ENCODE measurements around the gene VCL.
"Not testable (repeated sequence)": the region's sequence is repeated elsewhere in the genome, so short reads cannot be mapped to it uniquely, and the experiment has no call there.

VCL gene

GRCh38 chr10:74011017-74011416 is 13.1 kb downstream of the VCL start:
- no peak for DNase-seq

GRCh38 chr10:74011770-74012169 is 13.9 kb downstream of the VCL start:
- no peak for DNase-seq

GRCh38 chr10:74012480-74012879 is 14.6 kb downstream of the VCL start:
- DNase-seq = no peak

- no peak for DNase-seq
Observed at GRCh38 chr10:74013004-74013403, 15.1 kb downstream of the VCL start.

GRCh38 chr10:74014574-74014973 is 16.7 kb downstream of the VCL start:
- not testable (repeated sequence) for DNase-seq

GRCh38 chr10:74018241-74018640 is 20.3 kb downstream of the VCL start:
- no peak for DNase-seq

DNA sequence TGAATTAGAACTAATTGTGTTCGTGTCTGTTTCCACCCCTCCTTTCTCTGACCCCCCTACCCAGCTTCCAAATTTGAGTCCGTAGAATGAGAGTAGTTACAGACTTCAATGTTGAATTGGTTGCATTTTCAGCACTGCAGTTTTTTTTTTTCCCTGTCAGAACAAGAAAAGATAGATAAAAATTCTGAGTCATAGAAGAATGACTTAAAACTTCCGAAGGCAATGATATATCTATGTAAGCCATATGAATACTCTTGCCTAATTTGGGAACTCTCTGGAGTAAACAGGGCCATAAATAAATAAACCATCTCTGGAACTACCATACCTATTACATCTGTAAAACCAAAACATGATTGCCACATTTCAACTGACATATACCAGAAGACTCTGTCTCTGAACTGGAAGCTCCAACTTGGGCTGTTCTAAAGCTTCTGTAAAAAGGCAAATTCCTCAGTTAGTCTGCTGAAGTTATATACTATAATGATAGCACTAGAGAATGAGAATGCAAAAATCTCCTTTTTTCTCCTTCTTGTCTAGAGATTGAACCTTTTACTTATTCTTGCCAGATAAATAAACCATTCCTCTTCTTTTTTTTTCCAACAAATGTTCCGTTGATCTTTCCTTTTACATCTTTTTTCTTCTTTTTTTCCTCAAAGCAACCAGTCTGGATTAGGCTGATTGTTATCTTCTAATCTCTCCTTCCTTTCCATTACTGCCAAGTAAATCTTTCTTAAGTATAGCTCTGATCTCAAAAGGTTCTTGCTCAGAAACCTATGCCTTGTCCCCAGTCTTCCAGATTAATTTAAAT is 23.5 kb downstream of the VCL start:
- DNase-seq = no peak

GRCh38 chr10:74022926-74023629 is 25.2 kb downstream of the VCL start:
- DNase-seq = no peak

DNA sequence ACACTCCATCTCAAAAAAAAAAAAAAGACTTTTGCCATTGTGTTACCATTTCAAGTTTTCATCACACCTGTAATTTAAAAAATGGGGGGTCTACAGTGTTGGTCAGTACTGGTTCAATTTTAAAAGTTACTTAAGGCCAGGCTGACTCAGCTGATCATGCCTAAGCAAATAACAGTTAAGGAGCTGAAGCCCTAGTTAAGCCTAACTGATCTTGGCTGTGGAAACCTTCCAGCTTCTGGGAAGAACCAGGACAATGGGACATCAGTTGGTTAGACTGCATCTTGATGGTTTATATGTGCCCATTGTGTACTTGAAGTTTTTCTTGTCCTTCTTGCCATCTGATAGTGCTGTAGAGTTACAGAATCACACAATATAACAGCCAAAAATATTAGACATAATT is 26.7 kb downstream of the VCL start:
- DNase-seq = no peak

GRCh38 chr10:74025380-74025978 is 27.6 kb downstream of the VCL start:
- DNase-seq = no peak

GRCh38 chr10:74026428-74027015 is 28.6 kb downstream of the VCL start:
- DNase-seq = no peak

DNA sequence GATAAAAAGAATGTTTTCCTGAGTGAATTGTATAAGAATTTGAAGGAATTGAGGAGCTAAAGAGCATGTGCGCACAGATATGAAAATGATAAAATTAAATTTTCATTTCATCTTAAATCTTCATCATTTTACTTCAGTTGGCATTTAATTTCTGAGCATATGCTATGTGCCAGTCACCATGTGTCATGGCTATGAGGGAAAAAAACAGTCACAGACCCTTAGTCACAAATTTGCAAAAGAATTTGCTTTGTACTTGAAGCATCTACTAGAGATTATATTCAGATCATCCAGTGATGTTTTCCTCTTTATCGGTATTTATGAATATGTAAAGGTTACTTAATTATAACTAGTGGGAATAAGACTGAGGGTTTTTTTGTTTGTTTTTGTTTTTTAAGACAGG is 29.8 kb downstream of the VCL start:
- no peak for DNase-seq

- no peak for DNase-seq
Observed at GRCh38 chr10:74029943-74030342, 32.0 kb downstream of the VCL start.

DNA sequence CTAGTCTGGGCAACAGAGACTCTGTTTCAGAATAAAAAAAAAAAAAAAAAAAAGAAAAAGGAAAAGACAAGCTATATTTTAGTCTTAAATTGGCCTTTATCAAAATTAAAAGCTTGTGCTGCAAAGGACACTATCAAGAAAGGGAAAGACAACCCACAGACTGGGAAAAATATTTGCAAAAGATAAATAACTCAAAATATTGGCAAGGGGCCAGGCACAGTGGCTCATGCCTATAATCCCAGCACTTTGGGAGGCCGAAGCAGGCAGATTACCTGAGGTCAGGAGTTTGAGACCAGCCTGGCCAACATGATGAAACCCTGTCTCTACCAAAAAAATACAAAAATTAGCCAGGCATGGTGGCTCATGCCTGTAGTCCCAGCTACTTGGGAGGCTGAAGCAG is 34.3 kb downstream of the VCL start:
- DNase-seq = not testable (repeated sequence)

GRCh38 chr10:74032900-74033655 is 35.2 kb downstream of the VCL start:
- no peak for DNase-seq

GRCh38 chr10:74033702-74034101 is 35.8 kb downstream of the VCL start:
- DNase-seq = no peak

DNA sequence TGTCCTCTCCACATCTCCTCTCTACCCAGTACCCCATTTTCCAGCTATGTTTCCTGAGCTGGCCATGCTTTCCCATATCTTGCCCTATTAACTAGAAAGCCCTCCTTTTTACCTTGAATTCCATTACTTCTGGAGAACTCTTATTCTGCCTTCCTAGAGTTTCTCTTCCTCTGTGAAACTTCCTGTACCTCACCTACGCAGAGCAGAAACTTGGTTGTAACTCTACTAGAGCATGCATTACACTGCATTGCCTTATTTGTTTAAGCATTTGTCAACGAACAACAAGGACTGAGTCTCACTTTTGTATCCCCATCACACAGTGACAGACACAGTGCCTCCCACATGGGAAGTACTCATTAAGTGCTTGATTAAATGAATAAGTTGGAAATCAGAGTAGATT is 36.4 kb downstream of the VCL start:
- no peak for DNase-seq

- no peak for DNase-seq
Observed at GRCh38 chr10:74035303-74035702, 37.4 kb downstream of the VCL start.

GRCh38 chr10:74036474-74036873 is 38.6 kb downstream of the VCL start:
- DNase-seq = no peak

DNA sequence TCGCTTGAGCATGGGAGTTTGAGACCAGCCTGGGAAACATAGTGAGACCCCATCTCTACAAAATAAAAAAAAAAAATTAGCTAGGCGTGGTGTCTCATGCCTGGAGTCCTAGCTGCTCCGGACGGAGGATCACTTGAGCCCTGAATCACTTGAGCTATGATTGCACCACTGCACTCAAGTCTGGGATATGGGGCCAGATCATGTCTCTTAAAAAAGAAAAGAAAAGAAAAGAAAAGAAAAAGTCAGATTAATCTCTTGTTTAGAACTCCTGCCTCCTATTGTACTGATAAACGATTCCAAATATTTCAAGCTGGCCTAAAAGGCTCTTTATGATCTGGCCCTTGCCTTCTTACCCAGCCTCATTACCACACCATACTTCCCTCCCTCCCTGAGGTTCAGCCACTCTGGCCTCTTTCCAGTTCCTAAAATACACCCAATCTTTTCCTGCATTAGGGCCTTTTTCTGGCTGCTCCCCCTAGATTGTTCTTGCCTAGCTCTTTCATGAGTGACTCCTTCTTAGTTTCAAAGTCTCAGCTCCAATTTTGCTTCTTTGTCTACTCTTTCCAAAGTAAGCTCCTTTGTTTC is 41.7 kb downstream of the VCL start:
- no peak for DNase-seq

DNA sequence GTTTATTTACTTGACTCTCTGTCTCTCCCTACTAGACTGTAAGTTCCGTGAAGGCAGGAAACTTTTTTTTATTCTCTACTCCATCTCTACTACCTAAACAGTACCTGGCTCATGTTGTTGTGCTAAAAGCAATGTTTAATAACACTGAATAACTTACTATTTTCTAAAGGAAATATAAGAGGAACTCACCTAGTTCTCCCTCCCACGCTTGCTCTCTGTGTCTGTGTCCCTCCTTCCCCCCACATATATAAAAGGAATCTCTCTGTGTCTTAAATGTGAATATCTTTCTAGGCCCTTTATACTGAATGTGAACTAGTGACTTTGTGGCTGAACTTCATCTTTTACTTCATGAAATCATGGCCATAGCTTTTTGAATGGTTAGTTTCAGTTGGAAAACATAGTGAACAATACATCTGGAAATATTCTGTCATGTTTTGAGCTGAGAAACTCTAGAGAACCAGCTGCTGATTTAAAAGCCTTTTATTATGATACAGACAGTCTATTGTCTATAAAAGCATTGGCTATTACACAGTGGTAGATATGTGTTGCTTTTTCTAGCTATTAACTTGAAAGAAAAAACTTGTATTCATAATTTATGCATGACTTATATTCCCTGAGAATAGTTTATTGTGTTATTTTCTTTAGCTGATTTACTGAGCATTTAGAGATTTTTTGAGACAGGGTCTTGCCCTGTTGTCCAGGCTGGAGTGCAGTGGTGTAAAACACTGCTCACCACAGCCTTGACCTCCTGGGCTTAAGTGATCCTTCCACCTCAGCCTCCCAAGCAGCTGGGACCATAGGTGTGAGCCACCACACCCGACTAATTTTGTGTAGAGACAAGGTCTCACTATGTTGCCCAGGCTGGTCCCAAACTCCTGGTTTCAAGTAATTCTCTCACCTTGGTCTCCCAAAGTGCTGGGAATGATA is 42.5 kb downstream of the VCL start:
- no peak for DNase-seq
